Brain pericyte (primary cell): ENCODE results near the gene THPO.
A peak's percentile ranks its signal among the peaks of the same experiment; 100 is the strongest.
"Not testable (repeated sequence)": the region's sequence is repeated elsewhere in the genome, so short reads cannot be mapped to it uniquely, and the experiment has no call there.

ENCODE experiments used
- DNase-seq: peaks from one replicate; pipeline ENCODE4 v3.0.0-alpha.2; 2012; ENCODE audit warnings: low read depth, low spot score

THPO gene

GRCh38 chr3:184349563-184350470, 28.2 kb downstream of the THPO start:
- DNase-seq = no peak

- DNase-seq = no peak
Observed at GRCh38 chr3:184348057-184348382, 30.0 kb downstream of the THPO start.

- no peak for DNase-seq
Observed at GRCh38 chr3:184347321-184348056, 30.5 kb downstream of the THPO start.

GRCh38 chr3:184346480-184347190, 31.4 kb downstream of the THPO start:
- no peak for DNase-seq

GRCh38 chr3:184345317-184346144, 32.5 kb downstream of the THPO start:
- DNase-seq = no peak

GRCh38 chr3:184344579-184345316, 33.3 kb downstream of the THPO start:
- no peak for DNase-seq

GRCh38 chr3:184343200-184343876, 34.7 kb downstream of the THPO start:
- DNase-seq = peak; percentile 79

- no peak for DNase-seq
Observed at GRCh38 chr3:184341925-184342324, 36.1 kb downstream of the THPO start.

- DNase-seq = not testable (repeated sequence)
Observed at GRCh38 chr3:184339451-184340135, 38.4 kb downstream of the THPO start.

- DNase-seq = no peak
Observed at GRCh38 chr3:184339001-184339400, 39.0 kb downstream of the THPO start.

- no peak for DNase-seq
Observed at GRCh38 chr3:184338511-184338945, 39.5 kb downstream of the THPO start.

GRCh38 chr3:184337981-184338380, 40.0 kb downstream of the THPO start:
- no peak for DNase-seq

- DNase-seq = no peak
Observed at GRCh38 chr3:184337399-184337714, 40.6 kb downstream of the THPO start, which contains the start of gene FAM131A. Gene FAM131A, plus strand, starts transcription at chr3:184337600. Its CDS starts 31 bp downstream, at chr3:184337631.

- no peak for DNase-seq
Observed at GRCh38 chr3:184336547-184337398, 41.2 kb downstream of the THPO start.

- no peak for DNase-seq
Observed at GRCh38 chr3:184335661-184336546, 42.1 kb downstream of the THPO start.

- no peak for DNase-seq
Observed at GRCh38 chr3:184335291-184335660, 42.7 kb downstream of the THPO start.

GRCh38 chr3:184334470-184335158, 43.4 kb downstream of the THPO start:
- no peak for DNase-seq
